ENCODE data around the gene TBL1Y.

Gene TBL1Y

DNA sequence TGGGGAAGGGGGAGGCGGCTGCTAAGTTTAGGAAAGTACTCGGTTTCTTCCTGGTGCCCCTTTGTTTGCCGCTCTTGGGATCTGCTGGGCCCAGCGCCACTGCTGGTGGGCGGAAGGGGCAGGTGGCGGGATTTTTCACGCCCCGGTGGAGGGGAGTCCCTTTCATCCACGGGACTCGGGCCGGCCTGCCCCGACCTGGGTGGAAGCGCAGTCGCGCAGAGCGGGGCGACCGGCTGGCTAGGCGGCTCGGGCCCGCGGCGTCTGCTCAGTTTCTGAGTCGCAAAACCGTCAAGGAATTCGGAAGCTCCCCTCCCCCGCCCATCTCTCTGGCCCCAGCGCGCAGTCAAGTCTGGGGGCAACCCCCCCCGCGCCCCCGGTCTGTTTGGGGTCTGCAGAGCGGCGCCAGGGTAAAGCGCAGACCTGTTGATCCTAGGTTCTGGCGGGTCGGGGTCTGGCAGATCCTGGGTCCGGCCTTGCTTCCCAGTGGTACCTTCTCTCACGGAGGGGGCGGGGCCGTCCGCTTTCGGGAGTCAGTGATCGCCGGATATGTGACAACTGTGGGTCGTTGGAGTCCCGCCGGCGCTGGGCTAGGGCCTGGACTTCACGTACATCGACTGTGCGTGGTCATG, 870 bp downstream of the TBL1Y start, which contains the start of gene AMELY:
TSS of gene AMELY (minus strand) at position 500 of the 629 bp plus-strand sequence. CDS start 39,144 bp downstream, outside the sequence.
- no peak within 1 kb of the TSS for H3K4me3 ChIP-seq (ENCODE audit: low read depth, low read length)
- TF ChIP-seq, protein P1, sequence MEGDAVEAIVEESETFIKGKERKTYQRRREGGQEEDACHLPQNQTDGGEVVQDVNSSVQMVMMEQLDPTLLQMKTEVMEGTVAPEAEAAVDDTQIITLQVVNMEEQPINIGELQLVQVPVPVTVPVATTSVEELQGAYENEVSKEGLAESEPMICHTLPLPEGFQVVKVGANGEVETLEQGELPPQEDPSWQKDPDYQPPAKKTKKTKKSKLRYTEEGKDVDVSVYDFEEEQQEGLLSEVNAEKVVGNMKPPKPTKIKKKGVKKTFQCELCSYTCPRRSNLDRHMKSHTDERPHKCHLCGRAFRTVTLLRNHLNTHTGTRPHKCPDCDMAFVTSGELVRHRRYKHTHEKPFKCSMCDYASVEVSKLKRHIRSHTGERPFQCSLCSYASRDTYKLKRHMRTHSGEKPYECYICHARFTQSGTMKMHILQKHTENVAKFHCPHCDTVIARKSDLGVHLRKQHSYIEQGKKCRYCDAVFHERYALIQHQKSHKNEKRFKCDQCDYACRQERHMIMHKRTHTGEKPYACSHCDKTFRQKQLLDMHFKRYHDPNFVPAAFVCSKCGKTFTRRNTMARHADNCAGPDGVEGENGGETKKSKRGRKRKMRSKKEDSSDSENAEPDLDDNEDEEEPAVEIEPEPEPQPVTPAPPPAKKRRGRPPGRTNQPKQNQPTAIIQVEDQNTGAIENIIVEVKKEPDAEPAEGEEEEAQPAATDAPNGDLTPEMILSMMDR (conservative IDR thresholded peaks at IDR 0.05; ENCODE audit: low read depth, low read length), result no peak
- no peak for DNase-seq (ENCODE audit: low read depth)

DNA sequence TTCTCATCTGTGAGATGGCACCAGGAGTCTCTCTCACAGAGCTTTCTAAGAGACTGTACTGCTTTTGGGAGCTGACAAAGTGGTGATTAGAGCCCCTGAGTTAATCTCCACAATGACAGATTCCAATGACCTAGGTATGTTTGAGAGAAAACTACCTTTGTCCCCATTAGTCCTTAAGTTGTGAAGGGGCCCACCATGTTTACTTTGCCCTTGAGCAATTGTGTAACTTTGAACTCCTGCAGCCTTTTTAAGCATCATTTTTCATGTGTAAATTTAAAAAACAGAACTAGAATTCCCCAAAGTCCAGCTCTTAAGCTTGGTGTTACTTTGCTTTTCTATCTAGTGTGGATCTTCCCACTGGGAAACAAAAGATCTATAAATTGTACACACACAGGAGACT, 2.9 kb downstream of the TBL1Y start:
- DNase-seq (ENCODE audit: low read depth), result no peak
- H3K4me3 ChIP-seq (ENCODE audit: low read depth, low read length), result no peak overlapping the region
- TF ChIP-seq, protein P1 (conservative IDR thresholded peaks at IDR 0.05; ENCODE audit: low read depth, low read length), result no peak

DNA sequence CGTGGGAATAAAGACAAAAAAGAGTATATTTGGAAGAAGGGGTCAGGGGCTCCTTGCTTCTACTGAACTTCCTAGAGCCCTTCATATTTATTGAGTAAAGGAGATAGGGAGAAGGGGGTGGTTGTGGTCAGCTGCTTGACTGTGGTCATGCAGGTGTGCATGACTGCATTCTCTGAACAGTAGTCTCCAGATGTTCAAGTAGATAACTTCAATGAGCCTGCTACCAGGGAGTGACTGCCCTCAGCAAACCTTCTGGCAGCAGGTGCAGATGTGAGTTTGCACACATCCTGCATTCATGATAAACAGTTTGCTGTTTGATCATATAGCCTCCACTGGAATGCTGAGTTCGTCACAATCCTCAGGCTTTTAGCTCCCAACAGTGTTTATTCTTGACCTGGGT, 10.6 kb downstream of the TBL1Y start:
- no peak overlapping the region for H3K4me3 ChIP-seq (ENCODE audit: low read depth, low read length)
- TF ChIP-seq, protein P1 (conservative IDR thresholded peaks at IDR 0.05; ENCODE audit: low read depth, low read length), result no peak
- DNase-seq (ENCODE audit: low read depth), result no peak

DNA sequence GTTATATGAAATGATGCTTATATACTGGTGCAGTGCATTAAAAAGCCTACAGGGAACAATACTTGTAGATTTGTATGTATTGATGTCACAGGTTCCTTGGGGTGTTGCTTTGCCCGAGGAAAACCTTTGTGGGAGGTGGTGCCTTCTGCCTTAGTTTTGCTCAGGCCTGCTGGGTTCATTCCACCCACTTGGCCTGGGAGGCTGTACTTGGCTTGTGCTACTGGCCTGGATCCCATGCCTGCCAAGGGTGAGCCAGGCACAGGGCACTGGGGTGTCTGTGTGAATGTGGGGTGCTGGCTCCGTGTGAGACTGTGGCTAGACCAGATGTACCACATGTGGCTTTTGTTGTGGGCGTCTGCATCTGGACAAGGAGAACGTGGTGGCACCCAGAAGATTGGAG, 17.8 kb downstream of the TBL1Y start:
- DNase-seq (ENCODE audit: low read depth), result no peak
- H3K4me3 ChIP-seq (ENCODE audit: low read depth, low read length), result no peak overlapping the region
- TF ChIP-seq, protein P1 (conservative IDR thresholded peaks at IDR 0.05; ENCODE audit: low read depth, low read length), result no peak

DNA sequence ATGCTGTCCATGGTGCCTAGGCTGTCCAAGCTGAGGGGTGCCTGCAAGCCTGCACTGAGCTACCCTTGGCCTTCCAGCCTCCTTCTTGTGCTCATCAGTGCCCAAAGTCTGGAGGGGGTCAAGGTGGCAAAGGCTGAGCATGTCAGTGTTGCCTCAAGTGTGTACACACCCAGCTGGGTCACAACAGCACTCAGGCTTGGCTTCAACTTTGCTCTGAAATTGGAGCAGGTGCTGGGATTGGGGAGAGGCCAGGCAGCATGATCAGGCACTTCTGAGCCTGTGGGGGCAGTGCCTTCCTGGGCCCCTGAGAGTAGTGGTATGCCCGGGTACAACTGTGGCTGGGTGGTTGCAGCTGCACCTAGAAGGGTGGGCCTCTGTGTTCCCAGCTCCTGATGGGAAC, 18.7 kb downstream of the TBL1Y start:
- DNase-seq (ENCODE audit: low read depth), result no peak
- TF ChIP-seq, protein P1 (conservative IDR thresholded peaks at IDR 0.05; ENCODE audit: low read depth, low read length), result no peak
- H3K4me3 ChIP-seq (ENCODE audit: low read depth, low read length), result no peak overlapping the region

DNA sequence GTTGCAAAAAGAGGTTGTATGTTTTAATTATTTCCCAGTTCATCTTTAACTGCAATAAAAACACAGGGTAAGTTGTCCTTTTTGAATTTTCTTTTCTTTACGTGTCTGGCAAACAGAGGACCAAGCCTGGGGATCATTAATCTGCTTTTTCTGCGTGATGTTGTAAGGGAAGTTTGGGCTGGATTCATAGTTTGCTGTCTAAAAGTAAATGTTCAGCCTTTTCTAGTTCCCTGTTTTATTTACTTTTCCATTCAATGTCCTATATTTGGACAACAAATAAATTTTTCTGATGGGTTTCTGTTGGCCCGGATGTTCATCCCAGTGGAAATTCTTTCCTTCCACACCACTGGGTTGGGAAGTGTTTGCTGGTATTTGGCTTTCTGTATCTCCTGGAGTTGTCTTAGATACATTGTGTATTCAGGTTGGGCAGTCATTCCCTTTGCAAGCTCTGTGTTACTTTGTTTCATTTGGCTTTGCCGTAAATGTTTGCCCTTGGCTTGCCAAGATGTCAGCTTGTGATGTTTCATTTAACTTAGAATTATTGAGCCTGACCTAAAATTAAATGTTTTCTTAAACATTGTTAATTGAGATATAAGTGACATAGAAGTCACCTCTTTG, 21.4 kb downstream of the TBL1Y start:
- no peak for DNase-seq (ENCODE audit: low read depth)
- TF ChIP-seq, protein P1 (conservative IDR thresholded peaks at IDR 0.05; ENCODE audit: low read depth, low read length), result no peak
- H3K4me3 ChIP-seq (ENCODE audit: low read depth, low read length), result no peak overlapping the region

DNA sequence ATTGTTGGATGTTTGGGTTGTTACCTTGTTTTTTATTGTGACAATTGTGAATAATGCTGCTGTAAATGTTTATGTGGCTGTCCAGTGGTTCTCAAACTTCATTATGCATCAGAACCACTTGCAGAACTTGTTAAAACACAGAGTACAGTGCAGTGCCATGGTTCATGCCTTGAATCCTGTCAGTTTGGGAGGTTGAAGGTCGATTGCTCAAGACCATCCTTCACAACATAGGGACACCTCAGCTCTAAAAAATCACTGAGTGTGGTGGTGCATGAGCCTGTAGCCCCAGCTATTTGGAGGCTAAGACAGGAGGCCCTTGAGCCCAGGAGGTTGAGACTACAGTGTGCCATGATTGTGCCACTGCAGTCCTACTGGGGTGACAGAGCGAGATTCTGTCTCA, 25.0 kb downstream of the TBL1Y start:
- TF ChIP-seq, protein P1 (conservative IDR thresholded peaks at IDR 0.05; ENCODE audit: low read depth, low read length), result no peak
- DNase-seq (ENCODE audit: low read depth), result no peak
- H3K4me3 ChIP-seq (ENCODE audit: low read depth, low read length), result no peak overlapping the region
